ENCODE measurements around the gene POU2F2.

POU2F2 gene

DNA sequence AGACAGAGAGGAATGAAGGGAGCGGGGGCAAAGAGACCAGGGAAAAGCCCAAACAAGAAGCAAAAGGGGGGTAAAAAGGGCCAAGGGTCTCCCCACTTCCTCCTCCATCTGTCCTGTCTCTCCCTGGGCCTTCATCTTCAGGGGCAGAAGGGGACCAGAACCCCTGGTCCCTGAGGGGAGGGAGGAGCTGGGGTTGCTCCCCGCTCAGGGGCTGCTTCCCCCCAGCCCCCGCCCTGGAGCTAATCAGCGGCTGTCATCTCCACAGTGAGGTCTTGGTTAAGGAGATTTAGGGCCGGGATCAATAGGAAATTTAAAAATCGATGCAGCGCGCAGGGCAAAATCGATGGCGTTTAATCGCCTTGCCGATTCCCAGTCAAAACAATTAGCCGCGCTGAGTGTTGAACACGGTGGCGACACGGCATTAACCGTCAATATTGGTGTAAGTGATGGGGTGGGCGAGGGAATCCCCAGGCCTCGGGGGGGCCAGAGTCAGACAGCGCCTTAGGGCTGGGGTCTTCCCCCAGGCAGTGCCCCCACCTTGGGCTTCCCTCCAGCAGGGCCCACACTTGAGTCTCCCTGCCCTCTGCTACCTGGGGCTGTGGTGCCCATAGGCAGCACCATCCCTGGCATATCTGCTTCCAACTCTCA lies 29.5 kb upstream of the POU2F2 start:
- H3K4me3 ChIP-seq (ENCODE audit: low read depth in 1 of 2, low read length in 1 of 2) = no peak overlapping the region
- TF ChIP-seq, protein P1, sequence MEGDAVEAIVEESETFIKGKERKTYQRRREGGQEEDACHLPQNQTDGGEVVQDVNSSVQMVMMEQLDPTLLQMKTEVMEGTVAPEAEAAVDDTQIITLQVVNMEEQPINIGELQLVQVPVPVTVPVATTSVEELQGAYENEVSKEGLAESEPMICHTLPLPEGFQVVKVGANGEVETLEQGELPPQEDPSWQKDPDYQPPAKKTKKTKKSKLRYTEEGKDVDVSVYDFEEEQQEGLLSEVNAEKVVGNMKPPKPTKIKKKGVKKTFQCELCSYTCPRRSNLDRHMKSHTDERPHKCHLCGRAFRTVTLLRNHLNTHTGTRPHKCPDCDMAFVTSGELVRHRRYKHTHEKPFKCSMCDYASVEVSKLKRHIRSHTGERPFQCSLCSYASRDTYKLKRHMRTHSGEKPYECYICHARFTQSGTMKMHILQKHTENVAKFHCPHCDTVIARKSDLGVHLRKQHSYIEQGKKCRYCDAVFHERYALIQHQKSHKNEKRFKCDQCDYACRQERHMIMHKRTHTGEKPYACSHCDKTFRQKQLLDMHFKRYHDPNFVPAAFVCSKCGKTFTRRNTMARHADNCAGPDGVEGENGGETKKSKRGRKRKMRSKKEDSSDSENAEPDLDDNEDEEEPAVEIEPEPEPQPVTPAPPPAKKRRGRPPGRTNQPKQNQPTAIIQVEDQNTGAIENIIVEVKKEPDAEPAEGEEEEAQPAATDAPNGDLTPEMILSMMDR (IDR thresholded peaks at IDR 0.05) = no peak
- H3K27ac ChIP-seq = no peak overlapping the region
- H3K4me1 ChIP-seq (ENCODE audit: control insufficient read depth in 1 of 2, insufficient read depth in 1 of 2, low read depth in 1 of 2, low read length in 1 of 2) = peaks cover 0 to 1% of the 10 kb centered on the region in 2 experiments
- peaks cover 58% of the 10 kb centered on the region for H3K27me3 ChIP-seq
- H3K9me3 ChIP-seq = no peaks in the 10 kb centered on the region
- H3K36me3 ChIP-seq = no peaks in the 10 kb centered on the region

DNA sequence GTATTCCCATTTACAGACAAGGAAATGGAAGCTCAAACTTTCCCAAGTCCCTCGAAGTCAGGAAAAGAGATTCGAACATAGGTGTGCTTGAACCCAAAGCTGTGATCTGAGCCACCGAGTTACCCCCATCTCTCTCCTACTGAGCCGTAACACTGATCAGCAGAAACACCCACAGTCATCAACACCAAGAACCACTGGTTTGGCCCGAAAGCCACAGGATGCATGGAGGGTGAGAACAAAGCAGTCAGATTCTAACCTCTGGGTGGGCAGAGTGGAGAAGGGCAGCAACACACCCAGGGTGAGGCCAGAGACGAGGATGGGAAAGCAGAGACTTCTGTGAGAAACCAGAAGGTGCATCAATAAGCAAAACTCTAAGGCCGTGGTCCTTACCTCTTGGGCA lies 27.7 kb upstream of the POU2F2 start:
- Histone ChIP-seq H3K4me1 (ENCODE audit: control insufficient read depth in 1 of 2, insufficient read depth in 1 of 2, low read depth in 1 of 2, low read length in 1 of 2) (no peaks in the 10 kb centered on the region), H3K9me3 (no peaks in the 10 kb centered on the region), H3K36me3 (no peaks in the 10 kb centered on the region), H3K4me3 (ENCODE audit: low read depth in 1 of 2, low read length in 1 of 2) (no peak overlapping the region), H3K27ac (no peak overlapping the region), H3K27me3 (peaks cover 57% of the 10 kb centered on the region)
- TF ChIP-seq, protein P1 (IDR thresholded peaks at IDR 0.05) = no peak

DNA sequence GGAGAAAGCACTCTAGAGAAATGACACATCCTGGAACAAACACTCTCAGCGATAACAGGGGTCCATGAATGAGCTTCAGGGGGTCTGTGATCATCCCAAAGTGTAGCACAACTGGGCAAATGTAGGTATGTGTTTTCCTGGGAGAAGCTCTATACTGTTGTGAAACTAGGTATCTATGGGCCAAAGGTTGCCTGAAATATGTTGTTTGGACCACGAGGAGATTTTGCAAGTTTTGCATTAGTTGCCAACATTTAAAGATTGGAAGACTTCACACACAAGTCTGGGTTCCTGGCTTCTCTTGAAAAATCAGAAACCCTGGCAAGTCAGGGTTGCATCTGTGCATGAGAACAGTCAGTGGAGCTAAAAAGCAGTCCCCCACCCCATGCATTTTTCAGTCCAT lies 26.7 kb upstream of the POU2F2 start:
- Histone ChIP-seq H3K36me3 (no peaks in the 10 kb centered on the region), H3K4me1 (ENCODE audit: control insufficient read depth in 1 of 2, insufficient read depth in 1 of 2, low read depth in 1 of 2, low read length in 1 of 2) (peaks cover 0 to 5% of the 10 kb centered on the region in 2 experiments), H3K27ac (no peak overlapping the region), H3K4me3 (ENCODE audit: low read depth in 1 of 2, low read length in 1 of 2) (no peak overlapping the region), H3K9me3 (no peaks in the 10 kb centered on the region), H3K27me3 (peaks cover 57% of the 10 kb centered on the region)
- TF ChIP-seq, protein P1 (IDR thresholded peaks at IDR 0.05) = no peak

DNA sequence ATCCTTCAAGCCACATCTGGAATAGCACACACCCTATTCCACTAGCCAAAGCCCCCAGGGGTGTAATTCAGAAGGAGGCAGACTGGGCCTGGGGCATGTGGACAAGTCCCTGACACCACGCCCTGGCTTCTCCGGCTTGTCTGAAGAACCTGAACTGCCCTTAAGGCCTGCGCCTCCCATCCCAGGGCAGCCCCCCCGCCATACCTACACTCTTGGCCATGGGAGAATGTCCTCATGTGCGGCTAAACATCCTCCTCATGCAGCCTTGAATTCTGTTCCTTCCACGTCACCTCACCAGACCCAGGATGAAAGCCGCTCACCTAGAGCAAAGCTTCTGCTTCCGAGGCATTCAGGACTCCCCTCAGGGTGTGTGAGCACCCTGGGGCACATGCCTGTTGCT lies 24.3 kb upstream of the POU2F2 start:
- H3K27me3 ChIP-seq = peaks cover 53% of the 10 kb centered on the region
- TF ChIP-seq, protein P1 (IDR thresholded peaks at IDR 0.05) = no peak
- no peak overlapping the region for H3K27ac ChIP-seq
- H3K36me3 ChIP-seq = no peaks in the 10 kb centered on the region
- H3K9me3 ChIP-seq = no peaks in the 10 kb centered on the region
- peaks cover 0 to 5% of the 10 kb centered on the region in 2 experiments for H3K4me1 ChIP-seq (ENCODE audit: control insufficient read depth in 1 of 2, insufficient read depth in 1 of 2, low read depth in 1 of 2, low read length in 1 of 2)
- H3K4me3 ChIP-seq (ENCODE audit: low read depth in 1 of 2, low read length in 1 of 2) = no peak overlapping the region

DNA sequence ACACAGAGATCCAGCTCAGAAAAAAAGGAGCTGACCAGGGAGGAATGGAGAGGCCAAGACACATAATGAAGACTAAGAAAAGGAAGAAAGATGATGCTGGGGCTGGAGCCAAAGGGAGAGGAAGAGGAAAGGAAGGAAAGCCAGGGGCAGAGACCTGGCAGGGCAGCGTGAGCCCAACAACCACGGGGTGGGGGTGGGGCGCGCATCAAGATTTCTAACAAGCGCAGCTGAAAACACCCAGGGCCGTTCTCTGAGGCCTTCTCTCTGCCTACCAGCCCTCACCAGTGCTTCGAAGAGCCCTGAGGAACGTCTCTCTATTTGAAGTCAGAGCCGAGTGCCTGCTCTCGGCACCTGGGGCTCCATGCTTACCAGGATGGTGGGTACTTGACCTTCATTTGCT lies 23.6 kb upstream of the POU2F2 start:
- Histone ChIP-seq H3K36me3 (no peaks in the 10 kb centered on the region), H3K27ac (no peak overlapping the region), H3K27me3 (peaks cover 53% of the 10 kb centered on the region), H3K9me3 (no peaks in the 10 kb centered on the region), H3K4me1 (ENCODE audit: control insufficient read depth in 1 of 2, insufficient read depth in 1 of 2, low read depth in 1 of 2, low read length in 1 of 2) (peaks cover 0 to 5% of the 10 kb centered on the region in 2 experiments), H3K4me3 (ENCODE audit: low read depth in 1 of 2, low read length in 1 of 2) (no peak overlapping the region)
- TF ChIP-seq, protein P1 (IDR thresholded peaks at IDR 0.05) = no peak

Measured in neutrophil (primary cell).